Ishikawa (cell line): ENCODE results near the gene RAD23B.

Experiments used
- CEBPB ChIP-seq: IDR thresholded peaks from 2 replicates; pipeline ENCODE4 v1.6.1; 2012
- CREB1 ChIP-seq: IDR thresholded peaks from 2 replicates; pipeline ENCODE4 v1.6.1; 2012; ENCODE audit warnings: low read depth
- EGR1 ChIP-seq: IDR thresholded peaks from 2 replicates; pipeline ENCODE4 v1.6.1; 2012
- EP300 ChIP-seq: IDR thresholded peaks from 2 replicates; pipeline ENCODE4 v1.6.1; 2012; ENCODE audit warnings: borderline replicate concordance
- FOXM1 ChIP-seq: IDR thresholded peaks from 2 replicates; pipeline ENCODE4 v1.6.1; 2012; ENCODE audit warnings: low read depth, borderline replicate concordance
- MAX ChIP-seq: IDR thresholded peaks from 2 replicates; pipeline ENCODE4 v1.6.1; 2012
- NFIC ChIP-seq: IDR thresholded peaks from 2 replicates; pipeline ENCODE4 v1.6.1; 2012
- RAD21 ChIP-seq: IDR thresholded peaks from 2 replicates; pipeline ENCODE4 v1.6.1; 2012; ENCODE audit warnings: low read depth
- TAF1 ChIP-seq: IDR thresholded peaks from 2 replicates; pipeline ENCODE4 v1.6.1; 2012; ENCODE audit warnings: low read depth, mild to moderate bottlenecking
- TCF12 ChIP-seq: IDR thresholded peaks from 2 replicates; pipeline ENCODE4 v1.6.1; 2012; ENCODE audit warnings: low read depth
- TEAD4 ChIP-seq: IDR thresholded peaks from 2 replicates; pipeline ENCODE4 v1.6.1; 2012
- USF1 ChIP-seq: IDR thresholded peaks from 2 replicates; pipeline ENCODE4 v1.6.1; 2012
- YY1 ChIP-seq: IDR thresholded peaks from 2 replicates; pipeline ENCODE4 v1.6.1; 2012; ENCODE audit warnings: low read depth
- ZBTB7A ChIP-seq: IDR thresholded peaks from 2 replicates; pipeline ENCODE4 v1.6.1; 2012; ENCODE audit warnings: low read depth
- TF ChIP-seq, protein P1 (sequence below): IDR thresholded peaks from 2 replicates; pipeline ENCODE4 v1.6.1; 2012; ENCODE audit warnings: low read depth, mild to moderate bottlenecking

RAD23B gene

GRCh38 chr9:107251756-107252322 is 31.2 kb upstream of the RAD23B start:
- TF ChIP-seq EP300 (no peak), YY1 (no peak), FOXM1 (no peak), RAD21 (no peak), CEBPB (no peak), CREB1 (no peak), TAF1 (no peak), TCF12 (no peak), ZBTB7A (no peak), TEAD4 (no peak), EGR1 (no peak), NFIC (no peak), MAX (no peak), USF1 (no peak)
- TF ChIP-seq, protein P1, sequence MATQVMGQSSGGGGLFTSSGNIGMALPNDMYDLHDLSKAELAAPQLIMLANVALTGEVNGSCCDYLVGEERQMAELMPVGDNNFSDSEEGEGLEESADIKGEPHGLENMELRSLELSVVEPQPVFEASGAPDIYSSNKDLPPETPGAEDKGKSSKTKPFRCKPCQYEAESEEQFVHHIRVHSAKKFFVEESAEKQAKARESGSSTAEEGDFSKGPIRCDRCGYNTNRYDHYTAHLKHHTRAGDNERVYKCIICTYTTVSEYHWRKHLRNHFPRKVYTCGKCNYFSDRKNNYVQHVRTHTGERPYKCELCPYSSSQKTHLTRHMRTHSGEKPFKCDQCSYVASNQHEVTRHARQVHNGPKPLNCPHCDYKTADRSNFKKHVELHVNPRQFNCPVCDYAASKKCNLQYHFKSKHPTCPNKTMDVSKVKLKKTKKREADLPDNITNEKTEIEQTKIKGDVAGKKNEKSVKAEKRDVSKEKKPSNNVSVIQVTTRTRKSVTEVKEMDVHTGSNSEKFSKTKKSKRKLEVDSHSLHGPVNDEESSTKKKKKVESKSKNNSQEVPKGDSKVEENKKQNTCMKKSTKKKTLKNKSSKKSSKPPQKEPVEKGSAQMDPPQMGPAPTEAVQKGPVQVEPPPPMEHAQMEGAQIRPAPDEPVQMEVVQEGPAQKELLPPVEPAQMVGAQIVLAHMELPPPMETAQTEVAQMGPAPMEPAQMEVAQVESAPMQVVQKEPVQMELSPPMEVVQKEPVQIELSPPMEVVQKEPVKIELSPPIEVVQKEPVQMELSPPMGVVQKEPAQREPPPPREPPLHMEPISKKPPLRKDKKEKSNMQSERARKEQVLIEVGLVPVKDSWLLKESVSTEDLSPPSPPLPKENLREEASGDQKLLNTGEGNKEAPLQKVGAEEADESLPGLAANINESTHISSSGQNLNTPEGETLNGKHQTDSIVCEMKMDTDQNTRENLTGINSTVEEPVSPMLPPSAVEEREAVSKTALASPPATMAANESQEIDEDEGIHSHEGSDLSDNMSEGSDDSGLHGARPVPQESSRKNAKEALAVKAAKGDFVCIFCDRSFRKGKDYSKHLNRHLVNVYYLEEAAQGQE: no peak

DNA sequence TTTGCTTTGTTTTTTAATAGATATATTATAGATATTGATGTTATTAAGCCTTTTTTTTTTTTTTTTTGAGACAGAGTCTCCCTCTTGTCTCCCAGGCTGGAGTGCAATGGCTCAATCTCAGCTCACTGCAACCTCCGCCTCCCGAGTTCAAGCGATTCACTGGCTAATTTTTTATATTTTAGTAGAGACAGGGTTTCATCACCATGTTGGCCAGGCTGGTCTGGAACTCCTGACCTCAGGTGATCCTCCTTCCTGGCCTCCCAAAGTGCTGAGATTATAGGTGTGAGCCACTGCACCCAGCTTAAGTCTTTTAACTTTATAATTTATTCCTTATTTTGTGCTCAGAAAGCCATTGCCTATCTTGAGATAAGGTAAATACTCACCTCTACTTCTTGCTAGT is 24.2 kb upstream of the RAD23B start:
- TF ChIP-seq MAX: no peak
- no peak for TF ChIP-seq EP300
- TF ChIP-seq USF1: no peak
- no peak for TF ChIP-seq YY1
- no peak for TF ChIP-seq CEBPB
- no peak for TF ChIP-seq ZBTB7A
- no peak for TF ChIP-seq FOXM1
- no peak for TF ChIP-seq TCF12
- no peak for TF ChIP-seq TEAD4
- TF ChIP-seq NFIC: no peak
- TF ChIP-seq, protein P1: no peak
- TF ChIP-seq CREB1: no peak
- no peak for TF ChIP-seq TAF1
- no peak for TF ChIP-seq RAD21
- no peak for TF ChIP-seq EGR1

DNA sequence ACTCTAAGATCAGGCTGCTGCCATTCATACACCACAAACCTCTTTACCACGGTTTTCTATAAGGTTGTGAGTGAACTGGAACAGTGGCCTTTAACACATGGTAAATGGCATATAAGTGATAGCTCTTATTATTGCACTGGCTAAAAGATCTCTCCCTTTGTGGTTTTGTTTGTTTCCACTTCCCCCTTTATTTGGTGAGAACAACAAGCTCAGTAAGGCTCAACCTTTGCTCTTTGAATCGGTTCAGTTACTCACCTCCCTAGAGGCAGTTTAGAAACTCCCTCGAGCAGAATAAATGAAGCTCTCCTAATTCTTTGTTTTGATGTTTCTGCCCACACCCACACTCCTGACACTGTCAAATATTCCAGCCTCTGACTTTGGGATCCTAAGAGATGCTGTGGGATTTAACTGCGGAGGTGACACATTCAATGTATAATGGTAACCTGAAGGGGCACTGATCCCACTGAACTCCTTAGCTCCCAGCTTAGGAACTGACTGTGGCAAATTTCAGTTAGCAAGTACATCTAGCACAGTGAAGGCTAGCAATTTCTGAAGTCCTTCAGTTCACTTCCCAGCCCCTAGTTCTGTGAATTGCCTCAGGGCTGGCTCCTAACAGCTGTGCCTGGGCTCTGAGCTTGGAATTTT is 22.5 kb upstream of the RAD23B start:
- no peak for TF ChIP-seq CEBPB
- no peak for TF ChIP-seq CREB1
- TF ChIP-seq FOXM1: no peak
- TF ChIP-seq ZBTB7A: no peak
- TF ChIP-seq TEAD4: no peak
- no peak for TF ChIP-seq YY1
- TF ChIP-seq NFIC: no peak
- TF ChIP-seq EP300: no peak
- no peak for TF ChIP-seq RAD21
- no peak for TF ChIP-seq TCF12
- TF ChIP-seq, protein P1: no peak

DNA sequence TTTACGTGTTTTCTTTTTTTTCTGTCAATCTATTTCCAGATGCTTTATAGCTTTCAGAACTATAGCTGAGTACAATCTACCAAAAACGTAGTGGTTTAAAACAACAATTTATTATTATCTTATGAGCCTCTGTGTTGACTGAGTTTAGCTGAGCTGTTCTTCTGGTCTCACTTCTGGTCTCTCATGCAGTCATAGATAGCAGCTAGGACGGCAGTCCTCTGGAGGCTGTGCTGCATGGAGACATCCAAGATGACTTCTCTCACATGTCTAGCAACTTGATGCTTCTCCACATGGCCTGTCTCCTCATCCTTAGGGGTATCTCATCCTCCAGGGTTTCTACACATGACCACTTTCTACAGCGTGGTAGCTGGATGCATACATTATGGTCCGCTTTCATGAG is 22.0 kb upstream of the RAD23B start:
- TF ChIP-seq EGR1: no peak
- TF ChIP-seq MAX: no peak
- no peak for TF ChIP-seq TCF12
- TF ChIP-seq TAF1: no peak
- TF ChIP-seq RAD21: no peak
- no peak for TF ChIP-seq CEBPB
- no peak for TF ChIP-seq USF1
- TF ChIP-seq, protein P1: no peak
- no peak for TF ChIP-seq EP300
- TF ChIP-seq FOXM1: no peak
- TF ChIP-seq CREB1: no peak
- no peak for TF ChIP-seq YY1
- no peak for TF ChIP-seq TEAD4
- TF ChIP-seq ZBTB7A: no peak
- TF ChIP-seq NFIC: no peak
